Muscle of back (tissue), 11 donors: ENCODE data around the gene PRKCE. TPM values are rescaled to one million over a fixed set of nuclear protein-coding genes. Genes with fewer than 3 reads are reported as not detected.

Experiments
- DNase-seq, 3 donors: peaks; one replicate each; pipeline versions ENCODE4 v3.0.0 to v3.0.0-alpha.2; 2013
- polyA plus RNA-seq, 10 donors: library from polyadenylated mRNA; unstranded; fragments of 120-200 nt; gene quantifications; one replicate each; pipeline ENCODE4 v1.2.1, GENCODE V29; 2013; ENCODE audit not compliant: insufficient read length in 10 of 10

PRKCE gene
- polyA plus RNA-seq, 10 donors: 4.6 to 7.8 (median 6.1) TPM

DNA sequence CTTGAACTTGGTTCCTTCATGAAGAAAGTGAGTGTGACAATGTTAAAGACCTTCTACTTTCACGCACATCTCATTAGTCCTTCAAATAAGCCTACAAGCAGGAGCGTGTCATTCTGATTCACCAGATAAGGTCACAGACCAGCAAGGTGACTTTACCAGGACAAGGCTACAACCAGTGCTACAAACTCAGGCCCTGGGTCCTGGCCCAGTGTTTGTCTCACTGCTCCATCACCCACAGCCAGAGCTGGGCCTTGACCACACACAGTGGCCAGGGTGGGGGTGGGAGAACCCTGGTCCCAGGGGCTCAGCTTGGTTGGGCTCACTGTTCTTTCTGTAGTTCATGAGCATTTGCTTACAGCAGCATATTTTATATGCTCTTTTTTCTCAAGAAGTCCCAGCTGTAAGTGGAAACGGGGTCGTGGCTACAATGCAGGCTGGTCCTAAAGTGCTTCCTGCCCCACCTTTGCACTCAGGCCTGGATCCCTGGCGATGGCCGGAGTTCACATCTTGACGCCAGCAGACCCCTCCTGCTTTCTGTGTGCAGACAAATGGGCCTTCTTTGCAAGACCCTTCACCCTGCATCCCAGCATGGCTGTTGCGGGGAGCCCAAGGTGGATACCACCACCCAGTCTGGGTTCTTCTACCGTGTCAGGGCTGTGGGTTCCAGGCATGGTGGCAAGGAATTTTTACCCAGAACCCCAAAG lies 492.1 kb downstream of the PRKCE start:
- DNase-seq: no peak

DNA sequence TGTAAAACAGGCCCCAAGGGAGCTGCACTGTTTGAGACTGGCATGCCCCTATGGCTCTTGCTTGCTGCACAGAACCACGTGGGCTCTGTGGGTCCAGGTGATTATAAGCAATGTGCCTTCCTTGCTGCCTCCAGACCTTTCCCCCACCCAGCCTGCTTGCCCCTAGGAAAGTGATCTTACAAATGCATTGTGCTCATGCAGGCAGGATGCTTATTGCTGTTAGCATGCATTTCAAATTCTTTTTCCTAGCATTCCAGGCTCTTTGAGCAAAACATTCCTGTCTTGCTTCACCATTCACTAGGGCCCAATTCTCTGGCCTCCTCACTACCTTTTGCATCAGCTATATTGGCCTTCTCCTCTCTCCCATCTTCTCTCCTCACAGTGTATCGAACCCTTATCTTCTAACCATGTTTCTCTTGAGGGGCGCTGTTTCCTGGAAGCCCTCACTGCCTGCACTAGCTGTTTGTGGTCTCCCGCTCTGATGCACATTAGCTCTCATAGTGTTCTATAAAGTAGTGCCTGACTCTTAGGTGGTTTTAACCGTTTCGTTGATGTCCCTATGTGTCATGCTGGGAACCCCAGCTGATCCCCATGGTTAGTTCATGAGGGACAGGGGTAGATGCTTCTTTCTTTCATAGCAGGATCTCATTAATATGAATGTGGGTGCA lies 492.8 kb downstream of the PRKCE start:
- DNase-seq: no peak

DNA sequence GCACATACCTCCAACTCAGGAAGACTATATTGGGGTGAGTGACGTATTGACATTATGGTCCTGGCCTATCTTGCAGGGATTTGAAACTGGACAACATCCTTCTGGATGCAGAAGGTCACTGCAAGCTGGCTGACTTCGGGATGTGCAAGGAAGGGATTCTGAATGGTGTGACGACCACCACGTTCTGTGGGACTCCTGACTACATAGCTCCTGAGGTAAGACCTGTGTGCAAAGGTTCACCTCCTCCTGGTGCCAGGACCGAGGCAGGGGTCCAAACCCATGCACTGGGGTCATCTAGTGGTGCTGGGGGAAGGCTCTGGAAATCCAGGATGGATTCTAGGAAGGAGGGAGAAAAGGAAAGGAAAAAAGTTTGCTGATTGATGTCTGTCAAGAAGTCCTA lies 493.5 kb downstream of the PRKCE start:
- no peak for DNase-seq

DNA sequence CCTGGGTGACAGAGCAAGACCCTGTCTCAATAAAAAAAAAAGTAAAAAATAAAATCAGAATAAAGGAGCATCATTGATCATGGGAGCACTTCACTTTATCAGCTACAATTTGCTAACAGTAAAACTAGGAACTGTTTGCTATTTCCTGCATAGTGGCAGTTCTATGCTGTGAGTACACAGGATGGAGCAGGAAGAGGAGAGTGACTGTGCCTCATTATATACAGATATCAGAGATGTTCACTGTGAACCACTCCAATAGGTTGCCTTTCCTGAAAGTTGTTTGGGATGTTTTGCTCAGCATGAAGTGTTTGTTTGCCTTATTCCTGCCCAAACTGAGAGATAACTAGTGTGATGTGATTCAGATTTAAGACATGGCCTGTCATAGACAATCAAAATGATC lies 494.4 kb downstream of the PRKCE start:
- no peak for DNase-seq

DNA sequence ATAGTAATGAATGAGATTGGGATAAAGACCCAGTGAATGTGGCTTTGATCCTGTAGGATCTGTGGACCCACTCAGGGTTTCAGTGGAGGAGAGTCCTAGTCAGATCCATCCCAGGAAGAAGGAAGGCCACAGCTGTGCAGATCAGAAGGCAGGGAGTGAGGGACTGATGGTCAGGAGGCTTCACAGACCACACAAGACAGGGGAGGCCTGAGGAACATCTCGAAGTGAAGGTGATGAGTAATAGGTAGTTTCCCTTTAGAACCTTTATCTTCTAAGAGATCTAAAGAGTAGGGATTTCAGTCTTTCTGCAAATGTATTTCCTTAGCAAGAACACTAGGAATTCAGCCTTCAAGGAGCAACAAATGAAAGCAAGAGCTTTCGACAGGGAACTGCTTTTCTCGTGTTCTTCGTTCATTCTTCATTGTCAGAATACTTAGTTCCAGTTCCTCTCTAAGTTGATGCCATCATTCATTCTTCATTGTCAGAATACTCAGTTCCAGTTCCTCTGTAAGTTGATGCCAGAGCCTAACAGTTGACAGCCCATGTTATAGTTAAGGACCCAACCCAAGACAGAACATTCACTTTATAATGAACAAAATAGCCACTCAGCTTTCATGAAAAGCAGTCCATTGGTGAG lies 495.5 kb downstream of the PRKCE start:
- no peak for DNase-seq

DNA sequence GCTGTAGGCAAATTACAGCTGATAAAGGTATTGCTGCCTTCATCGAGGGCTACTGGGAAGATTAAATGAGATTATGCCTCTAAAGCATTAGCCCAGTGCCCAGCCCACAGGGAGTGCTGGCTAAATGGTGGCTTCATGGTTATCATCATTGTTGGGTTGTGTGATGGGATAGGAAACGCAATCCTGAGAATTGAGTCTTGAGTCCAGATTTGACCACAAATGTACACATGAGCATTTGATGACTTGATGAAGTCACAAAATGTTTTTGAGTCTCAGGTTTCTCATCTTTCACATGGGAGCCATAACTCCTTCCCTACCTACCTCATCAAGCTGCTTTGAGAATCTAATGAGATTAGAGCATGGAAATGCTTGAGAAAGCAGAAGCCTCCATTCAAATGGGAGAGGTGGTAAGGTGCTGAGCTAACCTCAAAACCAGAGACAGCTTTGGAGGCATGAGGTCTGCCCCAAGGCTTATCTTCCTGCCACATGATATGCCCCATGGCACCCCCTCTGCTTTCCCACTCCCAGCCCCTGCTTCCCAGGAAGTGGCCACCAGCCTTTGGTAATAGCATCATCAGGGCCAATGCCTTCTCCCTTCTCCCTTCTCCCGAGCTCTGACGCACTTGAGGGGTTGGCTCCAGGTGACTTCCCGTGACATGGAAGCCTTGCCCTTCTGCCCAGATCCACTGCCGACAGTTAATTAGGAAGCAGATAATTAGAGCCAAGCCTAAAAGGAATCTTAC lies 496.3 kb downstream of the PRKCE start:
- no peak for DNase-seq

DNA sequence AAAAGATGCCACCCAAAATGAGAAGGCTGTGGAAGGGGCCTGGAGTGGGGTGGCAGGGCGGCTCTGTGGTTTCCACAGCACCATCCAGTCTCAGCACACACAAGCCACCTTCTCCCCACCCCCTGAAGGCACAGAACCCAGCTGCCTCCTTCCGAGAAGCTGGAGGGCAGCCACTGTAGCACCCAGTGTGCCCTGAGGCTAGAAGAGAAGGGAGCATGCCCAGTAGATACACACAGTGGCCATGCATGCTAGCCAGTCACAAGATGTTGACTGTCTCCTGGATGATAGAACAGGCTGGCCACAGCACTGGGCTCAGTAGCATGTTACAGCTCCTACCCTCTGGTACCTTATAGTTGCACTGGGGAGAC lies 496.9 kb downstream of the PRKCE start:
- no peak for DNase-seq

DNA sequence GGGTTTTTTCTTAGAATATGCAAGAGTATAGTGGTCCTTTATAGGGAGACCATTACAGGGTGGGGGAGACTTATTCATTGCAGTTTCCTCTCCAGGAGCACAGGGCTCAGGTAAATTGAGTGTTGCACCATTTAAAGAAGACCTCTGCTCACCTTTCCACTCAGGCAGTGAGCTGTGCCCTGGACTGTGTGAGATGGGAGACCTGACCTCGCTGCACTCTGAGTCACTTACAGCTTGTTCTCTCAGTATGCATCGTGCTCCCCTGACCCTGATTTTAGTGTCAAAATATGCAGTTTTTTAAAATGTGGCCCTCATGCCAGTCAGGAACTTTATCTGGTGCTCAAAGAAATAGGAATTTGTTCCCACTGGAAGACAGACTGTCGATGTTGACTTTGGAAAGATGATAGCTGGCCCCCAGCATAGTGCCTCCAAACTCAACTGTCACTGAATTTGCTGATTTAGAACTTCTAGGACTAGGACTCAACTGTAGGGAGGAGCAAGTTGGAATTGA lies 499.0 kb downstream of the PRKCE start:
- DNase-seq: no peak

DNA sequence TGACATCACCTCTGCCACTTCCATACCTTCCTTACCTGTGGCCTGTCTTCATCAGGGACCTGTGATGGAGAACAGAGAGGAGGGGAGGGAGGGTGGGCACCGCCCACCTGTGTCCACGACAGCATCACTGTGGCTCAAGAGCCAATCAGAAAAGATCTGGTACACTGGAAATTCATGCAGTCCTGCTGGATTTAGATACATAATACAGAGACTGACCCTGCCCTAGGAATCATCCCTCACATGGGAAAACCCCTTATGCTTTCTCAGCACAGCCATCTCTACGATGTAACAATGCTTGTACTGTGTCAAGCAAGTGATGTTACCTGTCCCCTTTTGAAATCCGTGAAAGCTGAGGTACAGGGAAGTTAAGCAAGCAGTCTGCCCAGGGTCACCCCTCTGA lies 500.1 kb downstream of the PRKCE start:
- no peak for DNase-seq

DNA sequence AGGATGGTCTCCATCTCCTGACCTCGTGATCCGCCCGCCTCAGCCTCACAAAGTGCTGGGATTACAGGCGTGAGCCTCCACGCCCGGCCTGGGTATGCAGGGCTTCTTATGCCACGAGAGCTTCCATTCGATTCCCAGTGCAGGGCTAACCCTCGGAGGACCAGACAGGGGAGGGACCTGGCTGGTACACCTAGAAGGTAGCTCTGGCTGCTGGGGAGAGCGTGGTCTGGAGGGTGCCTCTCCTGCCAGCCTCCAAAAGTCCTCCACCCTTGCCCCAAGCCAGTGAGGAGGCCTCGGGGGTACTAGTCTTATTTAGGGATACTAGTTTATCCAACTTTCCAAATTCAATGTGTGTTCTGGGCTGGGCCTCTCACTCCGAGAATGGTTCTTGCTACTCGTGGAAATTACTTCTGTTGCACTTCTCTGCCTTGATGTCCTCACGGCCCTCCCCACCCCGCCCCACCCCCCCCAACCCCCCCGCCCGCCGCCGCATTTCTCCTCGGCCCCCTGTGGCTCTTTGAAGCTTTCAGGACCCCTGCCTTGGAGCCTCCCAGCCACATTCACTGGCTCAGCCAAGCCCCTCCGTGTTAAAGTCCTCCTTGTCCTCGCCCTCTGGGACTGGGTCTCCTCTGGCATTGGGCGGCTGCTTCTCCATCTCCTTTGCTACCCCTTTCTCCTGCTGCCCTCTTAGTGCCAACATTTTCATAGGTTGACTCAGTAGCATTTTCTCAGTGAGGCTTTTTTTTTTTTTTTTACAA lies 502.7 kb downstream of the PRKCE start:
- DNase-seq: no peak

DNA sequence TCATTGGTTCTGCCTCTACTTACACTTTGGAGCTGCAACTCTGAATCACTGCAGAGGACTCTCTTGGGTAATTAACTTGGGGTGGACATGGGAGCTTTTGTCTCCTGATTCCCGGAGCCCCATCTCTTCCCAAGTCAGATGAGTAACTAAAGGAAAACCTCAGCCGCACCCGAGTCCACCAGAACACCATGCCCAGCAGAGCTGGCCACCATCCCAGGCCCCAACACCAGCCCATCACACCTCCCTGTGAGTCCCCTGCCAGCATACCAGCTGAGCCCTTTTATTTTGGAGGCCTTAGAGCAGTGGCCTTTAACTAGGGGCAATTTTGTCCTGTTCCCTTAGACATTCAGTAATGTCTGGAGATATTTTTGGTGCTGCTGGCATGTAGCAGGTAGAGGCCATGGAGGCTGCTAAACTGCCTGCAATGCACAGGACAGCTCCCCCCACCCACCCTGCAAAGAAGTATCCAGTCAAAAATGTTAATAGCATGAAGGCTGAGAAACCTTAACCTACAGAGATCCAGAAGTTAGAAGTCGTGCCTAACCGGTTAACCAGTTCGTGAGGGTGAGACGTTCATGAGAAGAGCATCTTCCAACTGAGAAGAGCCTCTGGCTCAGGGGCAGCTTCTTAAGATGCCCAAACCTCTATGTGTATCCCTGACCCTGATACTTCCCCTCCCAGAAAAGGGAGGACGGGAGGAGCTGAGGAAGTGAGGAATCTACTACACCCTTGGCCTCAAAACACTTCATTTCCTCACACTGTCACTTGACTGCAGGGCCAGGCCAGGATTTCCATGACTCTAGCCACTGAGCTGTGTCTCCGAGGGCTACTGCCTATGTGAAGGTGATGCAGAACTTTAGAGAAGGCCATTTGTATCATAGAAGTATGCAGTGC lies 505.8 kb downstream of the PRKCE start:
- no peak for DNase-seq

DNA sequence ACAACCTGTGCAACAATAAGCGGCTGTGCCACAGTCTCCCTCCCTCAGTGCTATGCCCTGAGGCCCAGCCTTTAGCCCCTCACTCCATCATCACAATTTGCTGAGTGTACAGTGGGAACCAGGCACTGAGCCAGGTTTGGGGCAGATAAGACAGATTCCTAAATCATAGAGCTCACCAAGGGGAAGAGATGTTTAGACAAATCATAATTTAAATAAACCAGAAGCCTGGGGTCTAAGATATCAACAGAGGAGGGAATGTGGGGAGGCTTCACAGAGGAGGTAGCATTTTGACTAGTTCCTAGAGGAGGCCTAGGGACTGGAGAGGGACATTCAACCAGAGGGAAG lies 506.5 kb downstream of the PRKCE start:
- no peak for DNase-seq

DNA sequence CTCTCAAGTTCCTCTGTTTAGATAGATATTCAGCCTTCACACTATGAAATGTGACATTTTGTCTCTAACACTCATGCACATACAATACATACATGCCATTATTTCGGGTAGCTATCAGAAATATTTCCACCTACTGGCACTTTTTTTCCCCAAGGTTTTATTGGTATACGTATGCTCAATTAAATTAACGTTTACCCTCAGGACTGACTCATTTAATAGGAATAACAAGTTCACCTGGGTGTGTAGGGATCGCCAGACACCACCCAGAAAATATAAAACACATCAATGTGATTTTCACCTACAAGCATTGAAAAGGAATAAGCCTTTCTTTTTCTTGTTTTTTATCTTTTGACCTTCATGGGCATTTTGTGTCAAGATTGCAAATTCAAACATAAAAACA lies 507.2 kb downstream of the PRKCE start:
- no peak for DNase-seq

DNA sequence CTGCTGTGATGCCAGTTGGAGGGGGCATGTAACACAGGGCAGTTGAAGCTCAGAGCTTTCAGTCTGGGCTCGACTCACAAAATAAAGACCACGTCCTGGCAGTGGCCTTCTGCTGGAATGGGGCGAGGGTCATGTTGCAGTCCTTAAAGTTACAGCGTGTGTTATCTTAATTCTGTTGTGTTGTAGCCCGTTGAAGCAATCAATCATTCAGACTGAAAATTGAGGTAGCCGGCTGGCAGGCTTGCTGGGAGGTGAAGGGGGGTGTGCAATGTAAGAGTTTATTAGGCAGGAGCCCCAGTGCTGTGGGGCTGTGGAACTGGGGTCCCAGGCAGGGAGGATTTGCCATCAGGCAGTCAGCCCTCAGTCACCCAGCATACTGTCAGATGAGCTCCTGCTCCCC lies 508.9 kb downstream of the PRKCE start:
- no peak for DNase-seq

DNA sequence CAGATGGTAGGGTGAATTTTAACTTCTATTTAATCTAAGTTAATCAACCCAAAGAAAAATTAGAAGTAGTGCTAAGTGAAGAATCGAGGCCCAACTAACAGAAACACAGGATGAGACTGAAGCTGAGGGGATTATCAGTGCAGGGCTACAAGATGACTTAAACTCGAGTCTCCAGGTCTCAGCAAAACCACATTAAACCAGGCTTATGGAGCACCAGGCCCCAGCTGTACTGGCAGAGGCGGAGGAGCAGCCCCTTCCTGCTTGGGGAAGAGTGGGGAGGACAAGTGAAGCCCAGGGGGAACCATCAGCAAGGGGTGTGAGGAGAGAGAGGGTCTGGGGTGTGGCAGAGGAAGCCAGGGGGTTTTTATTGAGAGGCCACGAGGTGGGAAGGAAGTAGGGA lies 509.8 kb downstream of the PRKCE start:
- no peak for DNase-seq

DNA sequence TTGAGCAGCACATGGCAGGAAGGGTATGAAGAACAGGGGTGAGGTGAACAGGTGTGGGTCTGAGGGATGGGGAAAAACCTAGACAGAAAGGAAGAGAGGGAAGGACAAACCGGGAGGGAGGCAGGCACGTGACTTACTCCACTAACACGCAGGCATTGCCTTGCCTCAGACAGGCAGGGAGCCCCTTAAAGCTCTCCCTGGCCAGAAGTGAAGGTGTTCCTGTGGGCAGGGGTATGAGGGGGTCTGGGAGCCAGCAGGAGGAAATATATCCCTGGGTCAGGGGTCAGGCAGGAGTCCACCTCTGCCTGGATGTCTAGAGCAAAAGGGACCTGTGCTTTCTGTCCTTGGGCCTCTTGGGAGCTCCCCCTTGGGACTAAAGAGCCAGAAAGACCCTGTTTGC lies 510.4 kb downstream of the PRKCE start:
- DNase-seq: no peak

DNA sequence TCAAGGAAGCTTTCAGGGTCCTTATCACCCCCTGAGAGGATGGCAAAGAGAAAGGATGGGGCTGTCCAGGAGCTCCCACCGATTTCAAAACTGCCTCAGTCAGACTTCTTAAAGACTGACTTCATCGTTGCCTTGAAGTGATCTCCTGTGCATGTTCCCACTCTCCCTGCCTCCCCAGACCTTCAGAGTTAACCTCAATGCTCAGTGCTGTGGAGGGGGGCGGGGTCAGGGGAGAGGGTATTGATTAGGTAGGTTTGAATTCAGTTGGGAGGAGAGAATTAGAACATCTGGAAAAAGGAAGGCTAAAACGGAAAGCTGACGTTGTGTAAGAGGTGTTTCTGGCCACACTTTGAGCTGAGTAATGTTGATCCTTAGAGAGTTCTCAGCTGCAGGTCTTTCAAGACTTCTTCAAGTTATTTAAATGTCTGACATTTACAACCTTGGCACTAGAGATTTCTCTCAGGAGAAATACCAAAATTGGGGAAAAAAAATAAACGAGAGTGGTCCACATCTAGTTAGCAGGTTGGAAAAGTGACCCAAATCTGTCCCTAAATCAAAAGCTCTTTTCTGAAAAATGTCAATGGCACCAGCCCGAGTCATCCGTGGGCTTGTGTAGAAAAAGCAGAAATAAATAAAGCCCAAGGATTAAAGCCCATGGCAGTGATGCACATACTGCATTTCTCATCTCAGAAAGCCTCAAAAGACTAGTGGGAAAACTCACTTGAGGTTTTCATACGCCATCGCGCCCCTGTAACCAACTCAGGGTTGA lies 511.0 kb downstream of the PRKCE start:
- DNase-seq: peak in 2 of 3 donors; percentile 15 to 57

DNA sequence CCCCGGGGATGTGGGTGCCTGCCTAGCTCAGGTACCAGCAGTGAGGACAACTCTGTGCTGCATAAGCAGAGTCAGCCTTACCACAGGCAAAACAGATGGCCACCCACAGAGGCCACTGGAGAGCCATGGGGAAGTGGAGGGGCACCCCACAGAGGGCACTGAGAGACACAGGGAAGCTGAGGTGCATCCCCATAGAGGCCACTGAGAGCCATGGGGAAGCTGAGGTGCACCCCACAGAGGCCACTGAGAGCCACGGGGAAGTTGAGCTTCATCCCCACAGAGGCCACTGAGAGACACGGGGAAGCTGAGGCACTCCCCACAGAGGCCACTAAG lies 511.6 kb downstream of the PRKCE start:
- DNase-seq: no peak

DNA sequence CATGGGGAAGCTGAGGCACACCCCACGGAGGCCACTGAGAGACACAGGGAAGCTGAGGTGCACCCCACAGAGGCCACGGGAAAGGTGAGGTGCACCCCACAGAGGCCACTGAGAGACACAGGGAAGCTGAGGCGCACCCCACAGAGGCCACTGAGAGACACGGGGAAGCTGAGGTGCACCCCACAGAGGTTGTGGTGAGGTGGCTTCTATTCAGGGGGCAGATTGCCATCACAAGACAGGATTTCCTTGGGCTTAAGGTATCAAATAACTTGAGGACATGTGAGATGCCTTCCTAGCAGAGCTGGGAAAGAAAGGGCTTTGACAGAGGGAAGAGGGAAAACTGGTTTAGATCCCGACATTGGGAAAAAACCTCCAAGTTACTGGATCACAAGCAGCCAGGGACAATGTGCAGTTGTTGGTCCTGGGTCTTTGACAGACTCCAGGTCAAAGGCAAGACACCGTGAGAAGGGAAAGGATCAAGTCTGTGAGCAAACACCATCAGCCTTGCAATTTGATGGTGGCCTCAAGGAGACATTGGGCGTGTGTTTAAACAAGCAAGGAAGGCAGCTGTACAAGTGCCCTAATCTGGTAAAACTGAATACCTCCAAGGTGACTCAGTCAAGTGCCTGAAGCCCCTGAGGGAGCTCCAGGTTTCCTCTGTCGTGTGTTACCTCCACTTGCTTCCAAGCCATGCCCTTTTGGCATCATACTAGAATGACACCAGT lies 512.5 kb downstream of the PRKCE start:
- no peak for DNase-seq
